ENCODE data around the gene P2RX2.
A peak's percentile ranks its signal among the peaks of the same experiment; 100 is the strongest.

The P2RX2 gene

GRCh38 chr12:132603240-132604150 lies 15.1 kb upstream of the P2RX2 start:
- no peak for DNase-seq

GRCh38 chr12:132604151-132604618 lies 14.4 kb upstream of the P2RX2 start:
- peak in 1 of 2 experiments; percentile 37 for DNase-seq

- DNase-seq, result no peak
Observed at GRCh38 chr12:132604668-132605441, 13.7 kb upstream of the P2RX2 start.

GRCh38 chr12:132605892-132606291 lies 12.7 kb upstream of the P2RX2 start:
- no peak for DNase-seq

GRCh38 chr12:132606466-132606865 lies 12.1 kb upstream of the P2RX2 start:
- peak in 1 of 2 experiments; percentile 37 for DNase-seq

GRCh38 chr12:132606927-132607326 lies 11.6 kb upstream of the P2RX2 start:
- no peak for DNase-seq

- no peak for DNase-seq
Observed at GRCh38 chr12:132608231-132609171, 10.1 kb upstream of the P2RX2 start.

GRCh38 chr12:132610051-132610759 lies 8.4 kb upstream of the P2RX2 start, which contains the start of gene LRCOL1:
Gene LRCOL1 (minus strand): TSS chr12:132610582. CDS start chr12:132606251, 4,331 bp downstream.
- DNase-seq, result peak in 1 of 2 experiments; percentile 47

- no peak for DNase-seq
Observed at GRCh38 chr12:132610866-132611602, 7.5 kb upstream of the P2RX2 start.

- no peak for DNase-seq
Observed at GRCh38 chr12:132611620-132612019, 7.0 kb upstream of the P2RX2 start.

- DNase-seq, result no peak
Observed at GRCh38 chr12:132614029-132614428, 4.5 kb upstream of the P2RX2 start.

GRCh38 chr12:132614861-132615578 lies 3.6 kb upstream of the P2RX2 start:
- peak; percentile 74 to 82 for DNase-seq

GRCh38 chr12:132615579-132616038 lies 3.0 kb upstream of the P2RX2 start:
- peak in 1 of 2 experiments; percentile 31 for DNase-seq

GRCh38 chr12:132617135-132617701 lies 1.4 kb upstream of the P2RX2 start:
- no peak for DNase-seq

GRCh38 chr12:132617822-132618682 lies 524 bp upstream of the P2RX2 start:
- peak in 1 of 2 experiments; percentile 16 for DNase-seq

GRCh38 chr12:132619071-132619385 lies 452 bp downstream of the P2RX2 start:
- no peak for DNase-seq

- DNase-seq, result peak in 1 of 2 experiments; percentile 33
Observed at GRCh38 chr12:132619386-132620112, 973 bp downstream of the P2RX2 start.

Data from NCI-H524 (cell line).